ENCODE measurements around the gene TRIM60.
"Not testable (repeated sequence)": the region's sequence is repeated elsewhere in the genome, so short reads cannot be mapped to it uniquely, and the experiment has no call there.

Gene TRIM60

GRCh38 chr4:165053645-165054044 lies 21.8 kb downstream of the TRIM60 start, which contains the start of gene TRIM75:
Gene TRIM75, plus strand, starts transcription at chr4:165053866. Its CDS starts 5,282 bp downstream, at chr4:165059148.
- DNase-seq (ENCODE audit: low read depth, low spot score): no peak

DNA sequence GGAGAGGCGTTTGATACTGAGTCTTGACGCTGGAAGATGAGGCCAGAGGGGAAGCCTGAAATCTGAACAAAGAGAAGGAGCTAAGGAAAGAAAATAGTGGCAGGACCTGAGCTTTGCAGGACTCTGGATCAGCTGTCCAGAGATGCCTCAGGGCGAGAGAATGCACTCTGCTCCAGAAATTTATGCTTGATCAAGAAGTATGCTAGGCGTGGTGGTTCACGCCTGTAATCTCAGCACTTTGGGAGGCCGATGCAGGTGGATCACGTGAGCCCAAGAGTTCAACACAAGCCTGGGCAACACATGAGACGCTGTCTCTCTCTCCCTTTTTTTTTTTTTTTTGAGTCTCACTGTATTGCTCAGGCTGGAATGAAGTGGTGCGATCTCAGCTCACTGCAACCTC lies 23.8 kb downstream of the TRIM60 start:
- no peak for DNase-seq (ENCODE audit: low read depth, low spot score)

DNA sequence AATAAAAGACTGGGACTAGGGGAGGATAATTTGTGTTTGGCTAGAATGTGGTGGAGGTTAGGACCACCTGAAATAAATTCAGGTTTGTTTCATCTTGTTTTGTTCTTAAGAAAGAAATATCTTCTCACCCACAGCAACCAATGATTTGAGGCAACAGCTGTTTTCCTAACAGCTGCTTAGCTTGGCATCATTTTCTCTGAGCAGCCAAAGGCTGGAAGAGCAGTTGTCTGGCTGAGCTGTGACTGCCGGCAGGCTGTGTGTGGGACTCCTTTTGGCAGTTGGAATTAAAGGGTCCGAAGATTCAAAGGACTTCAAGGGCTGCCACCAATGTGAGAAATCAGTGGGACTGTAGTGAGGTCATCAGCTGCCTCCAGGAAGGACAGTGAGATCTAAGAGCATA lies 26.9 kb downstream of the TRIM60 start:
- no peak for DNase-seq (ENCODE audit: low read depth, low spot score)

DNA sequence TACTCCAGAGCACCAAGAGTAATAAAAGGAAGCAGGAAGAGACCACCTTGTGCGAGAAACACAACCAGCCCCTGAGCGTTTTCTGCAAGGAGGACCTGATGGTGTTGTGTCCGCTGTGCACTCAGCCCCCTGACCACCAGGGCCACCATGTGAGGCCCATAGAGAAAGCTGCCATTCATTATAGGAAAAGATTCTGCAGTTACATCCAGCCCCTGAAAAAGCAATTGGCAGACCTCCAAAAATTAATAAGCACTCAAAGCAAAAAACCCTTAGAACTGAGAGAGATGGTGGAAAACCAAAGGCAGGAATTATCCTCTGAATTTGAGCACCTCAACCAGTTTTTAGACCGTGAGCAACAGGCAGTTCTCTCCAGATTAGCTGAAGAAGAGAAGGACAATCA lies 27.6 kb downstream of the TRIM60 start:
- no peak for DNase-seq (ENCODE audit: low read depth, low spot score)

DNA sequence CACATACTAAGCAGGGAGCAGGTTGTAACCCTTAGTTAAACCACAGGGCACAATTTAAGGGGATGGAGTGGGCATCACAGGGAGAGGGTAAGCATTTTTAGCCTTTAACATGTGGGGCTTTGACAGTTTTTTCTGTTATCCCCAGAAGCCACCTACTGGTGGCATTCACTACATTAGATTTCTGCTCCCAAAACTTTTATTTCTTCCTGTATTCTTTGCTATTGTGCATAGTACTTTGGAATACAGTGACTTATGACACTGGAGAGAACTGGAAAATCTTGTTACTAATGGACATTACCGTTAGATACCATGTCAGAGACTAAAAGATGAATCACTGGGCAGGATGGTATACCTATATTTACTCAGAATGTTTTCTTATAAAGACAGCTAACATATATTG lies 29.1 kb downstream of the TRIM60 start:
- DNase-seq (ENCODE audit: low read depth, low spot score): no peak

- no peak for DNase-seq (ENCODE audit: low read depth, low spot score)
Observed at GRCh38 chr4:165070560-165070959, 38.8 kb downstream of the TRIM60 start.

- peak; percentile 47 for DNase-seq (ENCODE audit: low read depth, low spot score)
Observed at GRCh38 chr4:165073346-165073745, 41.5 kb downstream of the TRIM60 start.

DNA sequence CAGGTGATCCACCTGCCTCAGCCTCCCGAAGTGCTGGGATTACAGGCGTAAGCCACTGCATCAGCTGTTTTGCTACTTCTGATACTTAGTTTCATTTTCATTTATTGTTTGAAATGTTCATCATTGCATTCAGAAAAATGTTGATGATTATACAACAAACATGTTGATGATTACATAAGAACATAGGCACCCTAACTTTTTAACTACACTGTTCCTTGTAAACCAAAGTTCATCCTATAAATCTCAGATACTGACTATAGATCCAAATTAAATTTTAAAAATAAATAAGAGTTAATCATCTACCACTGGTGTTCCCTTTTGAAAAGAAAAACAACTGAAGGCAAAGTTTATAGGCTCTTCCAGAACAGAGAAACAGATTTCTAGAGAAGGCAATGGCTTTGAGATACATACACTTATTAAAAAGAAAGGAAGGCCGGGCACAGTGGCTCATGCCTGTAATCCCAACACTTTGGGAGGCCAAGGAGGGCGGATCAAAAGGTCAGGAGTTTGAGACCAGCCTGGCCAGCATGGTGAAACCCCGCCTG lies 45.3 kb downstream of the TRIM60 start:
- DNase-seq (ENCODE audit: low read depth, low spot score): no peak

- no peak for DNase-seq (ENCODE audit: low read depth, low spot score)
Observed at GRCh38 chr4:165079476-165079875, 47.7 kb downstream of the TRIM60 start.

DNA sequence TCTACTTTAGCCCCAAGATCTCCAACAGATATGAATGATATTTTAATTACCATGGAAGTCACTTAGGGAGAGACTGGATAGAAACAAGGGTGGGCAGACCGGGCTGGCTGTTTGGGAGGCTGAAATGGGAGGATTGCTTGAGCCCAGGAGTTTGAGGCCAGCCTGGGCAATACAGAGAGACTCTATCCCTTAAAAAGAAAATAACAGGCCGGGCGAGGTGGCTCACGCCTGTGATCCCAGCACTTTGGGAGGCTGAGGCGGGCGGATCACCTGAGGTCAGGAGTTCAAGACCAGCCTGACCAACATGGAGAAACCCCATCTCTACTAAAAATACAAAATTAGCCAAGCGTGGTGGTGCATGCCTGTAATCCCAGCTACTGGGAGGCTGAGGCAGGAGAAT lies 53.0 kb downstream of the TRIM60 start:
- not testable (repeated sequence) for DNase-seq (ENCODE audit: low read depth, low spot score)

DNA sequence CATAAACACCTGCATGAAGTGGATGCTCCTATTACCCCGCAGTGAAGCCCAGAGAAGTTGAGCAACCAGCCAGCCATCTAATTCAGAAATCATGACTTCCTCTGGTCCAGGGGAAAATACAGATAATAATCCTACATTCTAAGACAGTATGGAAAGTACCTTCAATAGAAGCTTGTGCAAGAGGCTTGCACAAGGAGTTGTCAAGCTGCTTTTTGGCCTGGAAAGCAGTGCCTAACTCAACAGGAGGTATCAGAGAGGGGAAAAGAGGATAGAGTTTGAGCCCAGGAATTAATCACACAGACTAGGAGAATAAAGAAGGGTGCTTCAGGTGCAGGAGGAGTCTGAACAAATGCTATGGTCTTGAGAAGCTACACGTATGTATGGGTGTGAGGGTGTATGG lies 54.1 kb downstream of the TRIM60 start:
- DNase-seq (ENCODE audit: low read depth, low spot score): no peak

- DNase-seq (ENCODE audit: low read depth, low spot score): no peak
Observed at GRCh38 chr4:165088366-165088765, 56.6 kb downstream of the TRIM60 start.

Measured in ELF-1 (cell line).